GM18517 (cell line): ENCODE results near the gene PLCE1.

Experiments
- ATAC-seq: cut with Tn5 transposase; IDR thresholded peaks from one replicate; pipeline ENCODE4 v1.9.1; 2021; ENCODE audit warnings: mild to moderate bottlenecking, moderate library complexity; ENCODE audit not compliant: unreplicated experiment

PLCE1 gene

DNA sequence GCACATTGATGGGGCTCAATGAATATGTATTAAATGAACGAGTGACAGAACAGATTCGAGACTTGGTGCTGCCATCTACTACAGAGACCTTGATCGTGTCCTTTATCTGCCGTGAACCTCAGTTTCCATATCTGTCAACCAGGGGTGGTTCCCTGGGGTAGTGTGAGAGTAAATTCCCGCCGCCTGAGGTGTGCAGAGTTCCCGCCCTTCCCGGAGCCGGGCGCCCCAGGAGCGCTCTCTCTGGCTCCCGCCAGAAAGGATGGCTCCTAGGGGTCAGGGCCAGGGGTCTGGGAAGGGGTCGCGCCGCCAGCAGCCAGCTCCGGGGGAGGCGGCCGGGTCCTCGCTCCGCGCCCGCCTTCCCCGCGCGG is 333 bp upstream of the PLCE1 start:
- no peak for ATAC-seq

- ATAC-seq: no peak
These were observed 689 bp downstream of the PLCE1 start for GRCh38 chr10:93994438-93994801.

DNA sequence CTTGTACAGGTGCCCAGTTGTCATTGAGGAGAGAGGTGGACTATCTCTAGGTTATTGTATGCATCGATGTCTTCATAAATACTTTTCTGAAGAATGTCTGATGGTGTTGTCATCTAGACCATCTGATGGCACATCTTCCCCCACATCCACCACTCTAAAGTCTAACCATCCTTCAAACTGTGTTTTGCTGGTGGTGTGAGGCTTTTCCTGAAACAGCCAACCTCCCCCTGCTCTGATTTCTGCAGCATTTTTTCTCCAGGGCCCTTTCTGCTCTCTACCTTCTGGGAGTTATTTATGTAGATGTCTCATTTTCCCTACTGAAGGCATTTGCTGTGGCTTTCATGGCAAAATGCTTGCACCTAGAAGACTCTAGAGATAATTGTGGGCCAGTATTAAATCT is 1.5 kb downstream of the PLCE1 start:
- ATAC-seq: no peak

- ATAC-seq: no peak
These were observed 2.0 kb downstream of the PLCE1 start for GRCh38 chr10:93995598-93996271.

DNA sequence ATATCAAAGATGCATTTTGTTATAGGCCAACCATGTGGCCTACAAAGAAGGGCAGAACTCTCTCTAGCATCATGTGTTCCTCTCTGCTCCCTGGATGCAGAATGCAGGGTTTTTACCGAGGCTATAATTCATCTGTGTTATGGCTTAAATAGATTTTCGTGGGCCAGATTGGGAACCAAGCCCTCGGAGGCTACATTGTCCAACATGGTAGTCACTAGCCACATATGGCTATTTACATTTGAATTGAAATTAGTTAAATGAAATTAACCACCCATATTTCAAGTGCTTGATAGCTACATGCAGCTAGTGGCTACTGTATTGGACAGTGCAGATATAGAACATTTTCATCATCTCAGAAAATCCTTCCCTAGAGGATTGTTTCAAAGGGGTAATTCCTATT is 2.8 kb downstream of the PLCE1 start:
- no peak for ATAC-seq

DNA sequence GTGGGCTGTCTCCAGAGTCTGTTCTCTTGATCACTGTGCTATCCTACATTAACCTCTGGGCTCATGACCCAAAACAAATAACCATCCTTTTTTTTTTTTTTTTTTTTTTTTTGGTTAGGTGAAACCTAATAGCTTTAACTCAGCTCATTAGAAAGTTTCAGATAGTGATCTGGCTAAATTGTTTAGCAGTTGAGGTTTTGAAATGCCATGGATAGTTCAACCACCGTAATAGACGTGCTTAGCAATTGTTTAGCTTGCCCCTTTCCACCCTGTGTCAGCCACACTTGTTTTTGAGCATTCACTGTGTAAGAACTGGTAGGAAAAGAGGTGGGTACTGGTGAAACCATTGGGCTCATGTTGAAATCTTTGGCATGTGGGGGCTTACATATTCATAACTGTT is 3.8 kb downstream of the PLCE1 start:
- no peak for ATAC-seq

DNA sequence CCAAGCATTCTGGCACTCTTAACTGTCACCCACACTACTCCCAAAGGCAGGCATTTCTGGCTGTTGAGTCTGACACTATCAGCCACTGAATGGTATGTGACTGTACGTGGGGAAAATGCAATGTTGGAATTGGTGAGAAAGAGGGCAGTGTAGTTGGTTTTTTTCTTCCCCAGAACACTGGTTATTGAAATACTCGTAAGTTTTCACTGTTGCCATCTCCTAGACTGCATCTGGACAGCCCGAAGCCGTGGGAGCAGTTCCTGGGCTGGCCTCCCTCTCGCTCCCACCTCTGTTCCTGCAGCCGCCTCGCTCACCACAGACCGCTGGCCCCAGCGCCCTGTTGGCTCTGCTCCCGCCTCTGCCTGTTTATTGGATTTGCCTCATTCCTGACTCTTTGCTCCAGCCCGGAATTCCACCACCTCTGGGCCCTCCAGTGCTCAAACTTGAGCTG is 5.7 kb downstream of the PLCE1 start:
- ATAC-seq: no peak

DNA sequence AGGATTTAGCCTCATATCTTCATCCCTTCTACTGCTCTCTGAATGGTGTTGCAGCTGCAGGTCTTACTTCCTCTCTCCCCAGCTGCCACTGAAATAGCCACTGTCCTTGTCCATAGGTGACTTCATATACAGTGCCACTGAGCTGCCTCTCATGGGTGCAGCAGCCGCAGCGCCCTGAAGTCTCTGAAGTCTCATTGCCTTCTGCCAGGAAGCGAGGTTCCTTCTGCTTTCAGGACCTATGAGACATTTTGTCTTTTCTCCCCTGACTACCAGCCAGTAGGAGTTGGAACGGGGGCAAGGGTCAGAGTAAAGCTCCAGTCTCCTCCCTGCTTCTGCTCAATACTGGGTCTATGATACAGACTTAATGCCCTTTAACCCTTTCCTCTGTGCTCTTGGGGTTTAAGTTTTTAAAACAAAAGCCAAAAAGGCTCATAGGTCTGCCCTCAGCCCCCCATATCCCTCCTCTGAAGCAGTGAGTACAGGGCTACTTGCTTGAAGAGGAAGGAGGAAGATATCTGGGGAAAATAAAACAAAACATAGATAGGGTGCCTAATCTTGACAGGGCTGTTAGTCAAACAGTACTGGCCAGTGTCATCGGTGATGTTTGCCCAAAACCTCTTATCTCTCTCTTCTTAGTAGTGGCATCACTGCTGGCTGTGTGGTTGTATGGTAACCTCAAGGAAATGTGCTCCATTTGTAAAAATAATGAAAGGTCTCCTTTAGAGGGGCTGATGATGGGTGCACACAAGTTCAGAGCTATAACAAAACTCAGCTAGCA is 7.1 kb downstream of the PLCE1 start:
- no peak for ATAC-seq

DNA sequence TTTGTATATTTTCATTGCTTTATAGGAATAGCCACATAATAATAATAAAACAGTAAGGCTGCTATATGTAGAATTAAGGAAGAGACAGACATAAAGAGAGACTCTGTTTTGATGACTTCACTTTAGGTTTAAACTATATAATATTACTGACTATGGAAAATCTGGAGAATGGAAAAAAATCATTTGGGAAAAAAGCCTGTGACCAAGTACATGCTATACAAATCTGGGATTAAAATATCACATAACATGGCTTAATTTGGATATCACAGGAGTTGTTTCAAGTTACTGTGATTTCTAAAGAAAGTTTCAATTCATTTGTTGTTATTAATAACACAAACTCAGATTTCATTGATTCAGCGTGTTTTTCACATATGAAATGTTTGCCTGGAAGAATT is 7.7 kb downstream of the PLCE1 start:
- ATAC-seq: no peak

GRCh38 chr10:94002156-94002555 is 8.4 kb downstream of the PLCE1 start:
- no peak for ATAC-seq

DNA sequence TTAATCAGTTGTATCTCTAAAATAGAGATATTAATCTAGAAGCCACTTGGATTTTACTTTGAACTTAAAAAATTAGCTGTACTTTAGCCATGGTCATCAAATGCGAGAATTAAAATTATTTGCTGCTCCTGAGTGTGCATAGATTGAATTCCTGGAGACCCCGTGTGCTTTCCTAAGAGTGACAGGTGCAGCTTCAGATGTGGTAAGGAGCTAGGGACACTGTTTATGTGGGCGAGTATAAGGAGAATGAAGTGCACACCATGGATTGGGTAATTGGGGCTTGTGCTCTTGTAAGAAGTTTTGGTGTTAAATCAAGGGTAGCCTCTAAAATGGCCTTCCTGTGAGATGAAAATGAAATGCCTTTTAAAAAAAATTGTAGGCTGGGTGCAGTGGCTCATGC is 9.8 kb downstream of the PLCE1 start:
- no peak for ATAC-seq

DNA sequence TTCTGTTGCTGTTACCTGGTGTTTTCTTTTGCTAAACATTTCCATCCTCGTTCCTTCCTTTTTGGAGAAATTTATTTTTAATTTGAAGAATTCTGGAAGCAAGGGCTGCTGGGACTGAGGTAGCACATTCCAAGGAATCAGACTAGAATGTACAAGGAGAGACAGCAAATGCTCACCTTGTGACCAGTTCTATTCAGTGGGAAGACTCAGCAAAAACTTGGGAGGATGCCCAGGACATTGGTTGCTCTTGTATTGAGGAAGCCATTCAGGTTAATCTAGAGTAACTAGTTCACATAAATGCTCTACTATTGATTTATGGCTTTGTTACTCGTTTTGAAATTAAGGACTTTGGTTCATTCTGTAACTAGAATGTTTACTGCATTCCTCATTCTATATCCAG is 11.3 kb downstream of the PLCE1 start:
- no peak for ATAC-seq

DNA sequence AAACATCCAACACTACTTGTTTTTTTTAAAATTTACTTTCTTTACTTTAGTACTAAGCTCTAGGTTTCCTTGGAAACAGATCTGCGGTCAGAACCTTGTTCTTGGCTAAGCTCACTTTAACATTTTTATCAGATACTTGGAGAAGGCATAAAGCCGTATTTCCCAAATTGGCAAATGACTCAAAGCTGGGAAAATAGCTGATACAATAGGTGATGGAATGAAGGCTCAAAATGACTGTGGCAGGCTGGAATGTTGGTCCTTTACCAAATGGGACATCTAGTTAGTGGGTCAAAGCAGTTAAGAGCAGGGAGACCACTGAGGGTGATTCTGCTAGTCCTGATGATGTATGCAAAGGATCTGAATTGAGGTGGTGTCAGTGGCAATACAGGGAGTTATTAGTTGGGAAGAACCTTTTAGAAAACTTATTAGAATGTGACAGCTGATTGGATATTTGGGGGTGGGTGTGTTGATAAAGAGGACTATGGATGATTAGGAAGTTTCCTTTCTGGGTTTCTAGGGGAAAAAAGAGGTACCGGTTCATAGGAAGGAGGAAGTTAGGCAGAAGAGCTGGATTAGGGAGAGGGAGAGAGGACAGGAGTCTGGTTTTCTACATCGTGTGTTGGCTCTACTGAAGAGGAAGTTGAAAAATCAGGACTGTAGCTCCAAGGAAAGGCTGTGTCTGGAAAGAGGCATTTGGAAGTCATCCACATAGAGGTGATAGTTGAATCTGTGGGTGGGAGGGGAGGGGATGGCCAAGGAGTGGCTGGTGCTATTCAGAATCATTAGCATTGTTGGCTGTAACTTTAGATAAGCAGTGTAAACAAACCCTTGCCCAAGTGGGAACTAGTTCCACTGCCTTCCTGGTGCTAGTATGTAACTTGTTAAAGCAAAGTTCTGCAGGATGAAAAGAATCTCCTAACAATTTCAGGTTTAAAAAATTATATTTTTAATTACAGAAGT is 13.1 kb downstream of the PLCE1 start:
- ATAC-seq: no peak

DNA sequence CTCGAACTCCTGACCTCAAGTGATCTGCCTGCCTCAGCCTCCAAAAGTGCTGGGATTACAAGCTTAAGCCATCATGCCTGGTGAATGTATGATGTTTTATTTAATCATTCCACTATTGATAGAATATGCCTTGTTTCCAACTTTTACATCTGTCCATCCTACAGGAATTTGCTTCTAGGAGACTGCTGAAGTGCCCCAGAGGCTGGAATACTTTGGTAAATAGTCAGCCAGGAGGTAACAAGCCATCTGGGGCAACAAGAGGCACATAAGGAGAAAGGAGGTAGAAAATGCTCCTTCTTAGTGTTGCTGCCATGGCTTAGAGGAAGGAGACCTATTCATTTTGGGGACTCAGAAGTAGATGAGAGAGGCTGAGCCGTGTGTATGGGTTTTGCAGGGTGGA is 14.8 kb downstream of the PLCE1 start:
- ATAC-seq: no peak

- ATAC-seq: no peak
These were observed 16.4 kb downstream of the PLCE1 start for GRCh38 chr10:94010116-94010515.

GRCh38 chr10:94010886-94011285 is 17.2 kb downstream of the PLCE1 start:
- no peak for ATAC-seq

DNA sequence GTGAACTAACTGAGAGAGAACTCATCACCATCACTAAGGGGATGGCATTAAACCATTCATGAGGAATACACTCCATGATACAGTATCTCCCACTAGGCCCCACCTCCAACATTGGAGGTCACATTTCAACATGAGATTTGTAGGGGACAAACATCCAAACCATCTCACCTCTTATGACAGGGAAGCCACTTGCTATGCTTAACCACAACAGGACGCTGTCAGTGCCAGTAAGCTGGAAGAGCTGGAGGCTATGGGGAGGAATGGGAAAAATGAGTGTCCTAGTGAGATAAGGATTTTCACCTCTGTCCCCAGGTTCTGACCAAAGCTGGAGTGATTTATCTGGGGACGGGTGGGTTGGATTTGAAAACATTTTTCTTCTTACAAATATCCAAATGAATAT is 17.6 kb downstream of the PLCE1 start:
- no peak for ATAC-seq

DNA sequence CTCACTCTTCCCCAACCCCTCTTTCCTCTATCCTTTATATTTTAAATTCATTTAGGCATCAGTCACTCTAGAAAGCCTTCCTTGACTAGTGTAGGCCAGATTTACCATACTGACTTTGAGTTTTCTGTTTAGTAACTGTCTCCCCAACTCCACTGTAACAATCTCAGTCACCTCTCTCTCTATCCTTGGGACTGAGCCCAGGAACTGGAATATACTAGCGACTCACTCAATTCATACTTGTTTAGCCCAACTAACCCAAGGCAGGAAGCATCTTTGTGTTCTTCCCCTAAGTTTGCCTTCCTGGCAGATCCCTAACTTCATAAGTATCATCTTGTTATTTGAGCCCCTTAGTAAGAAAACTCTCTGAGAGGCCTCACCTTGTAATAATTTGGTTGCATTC is 19.1 kb downstream of the PLCE1 start:
- ATAC-seq: no peak

- ATAC-seq: no peak
These were observed 19.6 kb downstream of the PLCE1 start for GRCh38 chr10:94013331-94013760.

GRCh38 chr10:94014304-94014703 is 20.6 kb downstream of the PLCE1 start:
- no peak for ATAC-seq
